Measurements from ENCODE around the gene COMTD1.

GRCh38 chr10:75231672-75232581, 3.8 kb downstream of the COMTD1 start:
- no peak for TF ChIP-seq CTCF (IDR thresholded peaks at IDR 0.05; ENCODE audit: low read length)
- no peak for TF ChIP-seq EZH2 (IDR thresholded peaks at IDR 0.05; ENCODE audit: borderline replicate concordance, low read length)
